HG02970 (cell line): ENCODE data around the gene BMPR2.
"Not testable (repeated sequence)": the region's sequence is repeated elsewhere in the genome, so short reads cannot be mapped to it uniquely, and the experiment has no call there.

Source experiments
- ATAC-seq: cut with Tn5 transposase; IDR thresholded peaks from one replicate; pipeline ENCODE4 v1.9.1; 2021; ENCODE audit warnings: mild to moderate bottlenecking, moderate library complexity, moderate number of reproducible peaks; ENCODE audit not compliant: unreplicated experiment, low FRiP score

BMPR2 gene

GRCh38 chr2:202444000-202444399 lies 67.9 kb downstream of the BMPR2 start:
- ATAC-seq: no peak

GRCh38 chr2:202449344-202449743 lies 73.2 kb downstream of the BMPR2 start:
- ATAC-seq: no peak

- ATAC-seq: no peak
Observed at GRCh38 chr2:202450785-202451184, 74.7 kb downstream of the BMPR2 start.

GRCh38 chr2:202452744-202453143 lies 76.6 kb downstream of the BMPR2 start:
- ATAC-seq: no peak

- no peak for ATAC-seq
Observed at GRCh38 chr2:202454536-202454935, 78.4 kb downstream of the BMPR2 start.

GRCh38 chr2:202455114-202455513 lies 79.0 kb downstream of the BMPR2 start:
- ATAC-seq: no peak

- ATAC-seq: no peak
Observed at GRCh38 chr2:202460119-202460518, 84.0 kb downstream of the BMPR2 start.

- no peak for ATAC-seq
Observed at GRCh38 chr2:202479090-202479489, 103.0 kb downstream of the BMPR2 start.

GRCh38 chr2:202479610-202480009 lies 103.5 kb downstream of the BMPR2 start:
- ATAC-seq: no peak

GRCh38 chr2:202486351-202486750 lies 110.2 kb downstream of the BMPR2 start:
- no peak for ATAC-seq

GRCh38 chr2:202488671-202489070 lies 112.5 kb downstream of the BMPR2 start:
- no peak for ATAC-seq

- ATAC-seq: no peak
Observed at GRCh38 chr2:202490479-202490878, 114.4 kb downstream of the BMPR2 start.

GRCh38 chr2:202491514-202491913 lies 115.4 kb downstream of the BMPR2 start:
- no peak for ATAC-seq

- ATAC-seq: no peak
Observed at GRCh38 chr2:202494300-202495229, 118.4 kb downstream of the BMPR2 start.

GRCh38 chr2:202495230-202495604 lies 119.1 kb downstream of the BMPR2 start:
- ATAC-seq: no peak

- ATAC-seq: not testable (repeated sequence)
Observed at GRCh38 chr2:202496835-202497472, 120.8 kb downstream of the BMPR2 start.

GRCh38 chr2:202497473-202497866 lies 121.3 kb downstream of the BMPR2 start:
- ATAC-seq: not testable (repeated sequence)

GRCh38 chr2:202499841-202500240 lies 123.7 kb downstream of the BMPR2 start:
- ATAC-seq: not testable (repeated sequence)

- ATAC-seq: not testable (repeated sequence)
Observed at GRCh38 chr2:202503276-202503675, 127.1 kb downstream of the BMPR2 start.

- ATAC-seq: no peak
Observed at GRCh38 chr2:202508686-202509085, 132.6 kb downstream of the BMPR2 start.

- no peak for ATAC-seq
Observed at GRCh38 chr2:202510911-202511310, 134.8 kb downstream of the BMPR2 start.

- ATAC-seq: no peak
Observed at GRCh38 chr2:202512176-202512575, 136.0 kb downstream of the BMPR2 start.
